Hypothalamus (tissue), 51 donors: ENCODE results near the gene ESAM.
"Not testable (repeated sequence)": the region's sequence is repeated elsewhere in the genome, so short reads cannot be mapped to it uniquely, and the experiment has no call there.

Source experiments
- DNase-seq, 51 donors: peaks; one replicate each; lab custom pipeline; 2025; lab: John Stamatoyannopoulos, UW

Gene ESAM

GRCh38 chr11:124776865-124777645, 15.0 kb upstream of the ESAM start:
- DNase-seq: no peak

- not testable (repeated sequence) for DNase-seq
Observed at GRCh38 chr11:124770959-124771358, 8.9 kb upstream of the ESAM start.

GRCh38 chr11:124769806-124770774, 8.0 kb upstream of the ESAM start:
- DNase-seq: no peak

- no peak for DNase-seq
Observed at GRCh38 chr11:124768914-124769313, 6.8 kb upstream of the ESAM start.

- no peak for DNase-seq
Observed at GRCh38 chr11:124766156-124766555, 4.1 kb upstream of the ESAM start.

GRCh38 chr11:124763156-124763947, 1.3 kb upstream of the ESAM start:
- DNase-seq: peak in 39 of 51 donors; percentile 8 to 76 (median 42)

- DNase-seq: no peak
Observed at GRCh38 chr11:124762624-124763155, 600 bp upstream of the ESAM start.

- DNase-seq: no peak
Observed at GRCh38 chr11:124761301-124762104, 587 bp downstream of the ESAM start.

GRCh38 chr11:124760806-124761205, 1.3 kb downstream of the ESAM start:
- no peak for DNase-seq

- DNase-seq: no peak
Observed at GRCh38 chr11:124760205-124760652, 1.9 kb downstream of the ESAM start.

- no peak for DNase-seq
Observed at GRCh38 chr11:124759266-124760204, 2.6 kb downstream of the ESAM start.

GRCh38 chr11:124758355-124759265, 3.5 kb downstream of the ESAM start:
- DNase-seq: peak in 38 of 51 donors; percentile 14 to 79 (median 42)

- DNase-seq: no peak
Observed at GRCh38 chr11:124757320-124757719, 4.8 kb downstream of the ESAM start.

- no peak for DNase-seq
Observed at GRCh38 chr11:124756753-124757227, 5.3 kb downstream of the ESAM start.

GRCh38 chr11:124756033-124756752, 5.9 kb downstream of the ESAM start:
- no peak for DNase-seq

GRCh38 chr11:124754710-124755109, 7.4 kb downstream of the ESAM start:
- DNase-seq: no peak
